NOMO-1 treated with dmso at 0.1 percent for 144 hours (cell line): ENCODE results near the gene FBXW10B.
"Not testable (repeated sequence)": the region's sequence is repeated elsewhere in the genome, so short reads cannot be mapped to it uniquely, and the experiment has no call there.

Experiments used
- DNase-seq: peaks from one replicate; lab custom pipeline; 2025; ENCODE audit not compliant: unreplicated experiment; lab: John Stamatoyannopoulos, UW

The FBXW10B gene, protein sequence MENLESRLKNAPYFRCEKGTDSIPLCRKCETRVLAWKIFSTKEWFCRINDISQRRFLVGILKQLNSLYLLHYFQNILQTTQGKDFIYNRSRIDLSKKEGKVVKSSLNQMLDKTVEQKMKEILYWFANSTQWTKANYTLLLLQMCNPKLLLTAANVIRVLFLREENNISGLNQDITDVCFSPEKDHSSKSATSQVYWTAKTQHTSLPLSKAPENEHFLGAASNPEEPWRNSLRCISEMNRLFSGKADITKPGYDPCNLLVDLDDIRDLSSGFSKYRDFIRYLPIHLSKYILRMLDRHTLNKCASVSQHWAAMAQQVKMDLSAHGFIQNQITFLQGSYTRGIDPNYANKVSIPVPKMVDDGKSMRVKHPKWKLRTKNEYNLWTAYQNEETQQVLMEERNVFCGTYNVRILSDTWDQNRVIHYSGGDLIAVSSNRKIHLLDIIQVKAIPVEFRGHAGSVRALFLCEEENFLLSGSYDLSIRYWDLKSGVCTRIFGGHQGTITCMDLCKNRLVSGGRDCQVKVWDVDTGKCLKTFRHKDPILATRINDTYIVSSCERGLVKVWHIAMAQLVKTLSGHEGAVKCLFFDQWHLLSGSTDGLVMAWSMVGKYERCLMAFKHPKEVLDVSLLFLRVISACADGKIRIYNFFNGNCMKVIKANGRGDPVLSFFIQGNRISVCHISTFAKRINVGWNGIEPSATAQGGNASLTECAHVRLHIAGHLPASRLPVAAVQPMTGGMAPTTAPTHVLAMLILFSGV

DNA sequence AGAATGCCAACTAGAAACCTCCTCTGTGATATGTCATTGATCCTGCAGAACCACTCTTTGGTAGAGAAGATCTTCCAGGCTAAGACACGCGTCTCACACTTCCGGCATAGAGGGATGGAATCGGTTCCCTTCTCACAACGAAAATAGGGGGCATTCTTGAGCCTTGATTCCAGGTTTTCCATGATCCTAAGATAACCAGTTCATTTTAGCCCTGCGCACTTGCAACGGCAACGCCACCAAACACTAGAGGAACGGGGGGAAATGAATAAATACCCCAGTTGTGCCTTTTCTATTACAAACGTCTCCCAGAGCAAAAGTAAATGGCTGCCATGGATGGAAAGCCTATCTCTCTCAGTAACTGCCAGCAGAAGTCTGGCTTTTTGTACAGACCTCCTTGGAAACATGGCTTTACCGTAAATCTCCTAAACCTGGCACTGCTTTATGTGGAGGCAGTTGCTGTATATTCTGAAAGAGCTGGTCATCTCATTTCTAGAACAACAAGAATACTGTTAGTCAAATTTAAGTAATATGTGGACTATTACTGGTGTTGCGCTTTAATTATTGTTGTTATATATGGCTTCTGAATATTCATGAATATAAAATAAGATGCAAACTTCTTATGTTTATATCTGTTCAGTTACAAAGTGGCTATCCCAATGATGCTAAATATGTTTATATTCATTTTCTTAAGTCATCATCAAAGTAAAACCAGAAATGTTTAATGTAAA lies at the start of gene FBXW10B:
TSS of gene FBXW10B (minus strand) at position 374 of the 728 bp plus-strand sequence. CDS start at position 182, 192 bp downstream.
- not testable (repeated sequence) for DNase-seq

DNA sequence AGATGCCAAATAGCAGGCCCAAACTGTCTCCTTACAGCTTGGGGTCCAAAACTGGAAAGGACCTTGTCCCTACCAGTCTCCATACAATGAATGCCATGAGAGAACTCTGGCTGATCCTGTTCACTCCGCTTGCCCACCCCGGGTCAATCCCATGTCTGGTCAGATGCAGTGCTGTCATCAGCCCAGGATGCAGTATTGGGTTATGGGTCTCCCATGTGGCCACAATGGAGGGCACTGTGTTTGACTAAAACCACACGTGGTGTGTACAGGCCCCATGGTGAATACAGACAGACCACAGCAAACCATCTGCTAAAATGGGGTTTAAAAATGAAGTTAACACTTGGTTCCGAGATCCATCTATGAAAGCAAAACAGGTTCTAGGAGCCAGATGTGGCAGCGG lies 44.2 kb upstream of the FBXW10B start:
- no peak for DNase-seq

DNA sequence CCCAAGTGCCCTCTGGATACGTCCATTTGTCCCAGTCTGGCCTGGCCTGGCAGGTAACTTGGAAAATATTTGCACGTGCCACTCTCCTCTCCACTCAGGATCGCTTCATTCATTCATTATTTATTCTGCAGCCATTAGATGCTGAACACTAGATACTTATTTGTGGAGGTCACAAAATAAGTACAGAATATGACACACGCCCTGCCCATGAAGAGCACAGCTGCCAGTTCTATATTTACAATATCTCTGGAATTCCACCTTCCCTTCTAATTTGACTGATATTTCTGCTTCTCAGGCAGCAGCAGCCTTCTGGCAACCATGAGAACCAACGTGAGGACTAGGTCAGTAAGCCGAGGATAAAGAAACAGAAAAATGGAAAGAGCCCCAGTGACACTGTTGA lies 43.7 kb upstream of the FBXW10B start:
- DNase-seq: no peak

DNA sequence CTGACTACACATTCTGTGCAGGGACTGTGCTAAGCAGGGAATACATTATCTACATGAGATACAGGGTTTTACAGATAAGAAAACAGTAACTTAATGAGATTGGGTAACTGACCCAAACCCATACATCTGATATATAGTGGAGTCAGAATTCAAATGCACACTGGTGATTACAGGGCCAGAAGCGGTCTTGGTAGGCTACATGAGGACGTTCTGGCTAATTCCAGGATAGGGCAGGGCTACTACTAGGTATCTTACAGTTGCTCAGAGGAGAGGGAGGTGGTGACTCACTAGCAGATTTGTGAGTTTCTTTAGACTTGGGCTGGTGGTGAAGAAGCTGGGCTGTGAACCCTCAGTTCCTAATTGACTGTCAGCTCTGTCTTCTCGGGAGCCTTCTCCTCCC lies 43.2 kb upstream of the FBXW10B start:
- no peak for DNase-seq

DNA sequence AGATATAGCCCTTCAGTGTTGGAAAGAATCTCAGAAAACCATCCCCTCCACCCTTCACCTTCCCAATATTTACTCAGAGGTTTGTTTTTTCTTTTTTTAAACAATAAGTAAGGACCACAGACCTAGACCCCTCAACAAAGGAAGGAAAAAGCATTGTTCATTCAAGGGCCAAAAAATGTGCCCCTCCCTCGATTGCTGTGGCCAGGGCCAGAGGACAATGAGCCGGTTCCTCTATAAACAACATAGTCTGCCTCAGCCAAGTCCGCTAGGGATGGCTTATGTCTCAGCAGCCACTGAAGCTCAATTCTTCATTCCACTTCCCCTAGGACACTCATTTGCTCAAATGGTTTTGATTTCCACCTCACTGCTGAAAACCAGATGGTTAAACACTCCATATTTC lies 40.6 kb upstream of the FBXW10B start:
- no peak for DNase-seq

DNA sequence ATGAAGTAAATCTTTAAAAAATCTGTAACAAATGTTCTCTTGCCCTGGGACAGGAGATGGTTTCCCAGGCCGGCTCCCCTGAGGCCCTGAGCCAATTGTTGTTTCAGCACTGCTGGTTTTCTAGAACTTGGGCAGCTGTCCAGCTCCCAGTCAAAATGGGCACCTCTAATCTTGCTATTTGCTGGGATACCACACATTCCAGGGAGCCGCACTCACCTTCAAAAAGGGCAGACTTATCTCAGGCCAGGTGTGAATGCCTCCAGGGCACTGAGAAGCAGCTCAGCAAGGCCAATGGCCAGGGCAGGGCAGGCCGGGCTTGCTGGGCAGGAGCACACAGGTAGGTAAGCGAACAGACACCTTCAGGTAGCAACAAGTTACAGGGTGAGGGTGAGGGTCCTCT lies 40.2 kb upstream of the FBXW10B start:
- DNase-seq: no peak

DNA sequence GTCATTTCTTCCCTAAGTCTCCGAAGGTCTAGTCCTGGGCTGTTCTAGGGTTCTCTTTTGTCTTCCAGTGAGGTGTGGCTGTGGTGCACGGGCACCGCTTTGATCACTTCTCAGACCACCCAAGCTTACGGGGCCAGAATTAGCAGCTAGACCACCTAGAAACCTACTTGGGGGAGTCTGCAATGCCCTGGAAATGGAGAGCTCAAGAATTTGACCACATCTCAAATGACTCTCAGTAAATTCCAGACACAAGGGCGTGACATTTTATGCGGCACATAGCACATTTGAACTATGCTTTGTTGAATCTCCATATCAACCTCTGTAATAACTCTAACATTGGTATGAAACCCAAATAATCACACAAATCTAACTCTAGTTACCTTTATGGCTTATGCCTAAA lies 39.7 kb upstream of the FBXW10B start:
- no peak for DNase-seq

DNA sequence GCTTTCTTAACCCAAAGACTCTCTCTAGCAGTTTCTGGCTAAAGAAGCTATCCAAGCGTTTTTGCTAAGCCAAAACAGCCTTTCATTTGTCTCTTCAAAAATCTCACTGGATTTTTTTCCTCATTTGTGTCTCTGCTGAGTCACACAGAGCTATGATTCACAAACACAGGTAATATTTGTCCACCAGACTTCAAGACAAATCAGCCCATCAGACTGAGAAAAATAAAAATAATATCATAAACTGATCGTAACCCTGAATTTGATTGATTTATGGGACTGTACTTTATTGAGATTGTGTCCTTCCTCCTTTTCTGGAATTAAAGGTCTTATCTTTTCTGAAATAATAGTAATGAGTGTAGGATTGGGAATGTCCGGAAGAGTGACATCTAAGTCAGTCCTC lies 38.8 kb upstream of the FBXW10B start:
- DNase-seq: no peak

DNA sequence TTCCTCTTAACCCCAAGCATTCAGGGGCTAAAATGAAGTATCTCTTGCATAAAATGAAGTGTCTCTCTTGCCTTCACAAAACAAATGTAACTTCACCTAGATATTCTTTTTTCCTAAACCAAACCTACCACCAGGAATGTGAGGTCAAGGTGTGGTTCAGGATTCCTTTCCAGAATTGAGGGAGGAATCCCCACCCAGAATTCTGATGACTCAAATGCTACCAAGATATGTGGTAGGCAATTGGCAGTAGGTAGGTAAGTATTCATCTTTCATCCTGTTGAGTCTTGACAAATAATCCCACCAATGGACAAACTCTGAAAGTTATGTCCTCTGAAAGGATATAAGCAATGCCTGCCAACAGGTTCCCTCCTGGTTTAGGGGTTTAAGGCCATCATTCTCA lies 38.4 kb upstream of the FBXW10B start:
- DNase-seq: no peak

DNA sequence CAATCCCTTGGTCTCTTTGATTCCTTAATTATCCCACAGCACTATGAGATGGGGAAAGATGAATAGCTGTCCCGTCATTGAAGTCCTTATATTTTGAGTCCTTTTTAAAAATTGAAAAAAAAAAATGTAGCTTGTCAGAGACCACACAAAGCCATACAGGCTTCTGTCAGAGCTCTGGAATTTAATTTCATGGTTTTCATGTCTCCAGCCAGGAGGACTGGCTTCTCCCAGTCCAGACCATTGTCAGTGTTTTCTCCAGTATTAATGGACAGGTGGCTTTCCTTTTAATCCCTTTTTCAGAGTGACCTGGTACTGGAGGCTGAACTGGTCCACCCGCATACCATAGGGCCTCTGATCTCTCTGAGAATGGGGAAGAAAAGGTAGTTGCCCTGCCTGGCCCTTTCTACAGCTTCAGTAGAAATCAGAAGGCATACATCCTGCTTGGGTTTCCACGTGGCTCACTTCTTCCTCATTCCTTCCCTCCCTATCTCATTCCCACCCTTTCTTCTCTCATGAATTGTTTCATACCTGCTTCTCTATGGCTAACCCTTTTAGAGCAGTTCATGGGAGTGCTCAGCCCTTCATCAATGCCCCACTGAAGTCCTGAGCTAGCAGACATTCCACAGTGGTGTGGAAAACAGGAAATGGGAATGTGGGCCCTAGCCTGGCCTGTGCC lies 35.5 kb upstream of the FBXW10B start:
- no peak for DNase-seq

DNA sequence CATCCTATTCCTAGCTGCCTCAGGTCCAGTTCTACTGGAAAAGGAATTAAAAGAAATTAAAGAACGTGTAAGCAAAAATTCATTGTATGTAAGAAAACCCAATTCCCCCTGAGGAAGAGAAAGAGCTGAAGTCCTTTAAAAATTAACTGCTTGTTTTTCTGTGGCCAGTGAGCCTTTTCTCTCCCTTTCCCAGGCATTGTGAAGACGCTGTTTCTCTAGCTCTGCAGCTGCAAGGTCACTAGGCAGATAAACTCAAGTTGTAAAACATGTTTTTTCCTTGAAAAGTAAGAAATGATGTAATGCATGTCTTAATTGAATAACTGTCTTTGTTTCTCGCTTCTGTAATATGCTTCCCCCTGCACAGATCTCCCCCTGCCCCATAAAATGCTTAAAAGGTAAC lies 34.9 kb upstream of the FBXW10B start:
- not testable (repeated sequence) for DNase-seq

DNA sequence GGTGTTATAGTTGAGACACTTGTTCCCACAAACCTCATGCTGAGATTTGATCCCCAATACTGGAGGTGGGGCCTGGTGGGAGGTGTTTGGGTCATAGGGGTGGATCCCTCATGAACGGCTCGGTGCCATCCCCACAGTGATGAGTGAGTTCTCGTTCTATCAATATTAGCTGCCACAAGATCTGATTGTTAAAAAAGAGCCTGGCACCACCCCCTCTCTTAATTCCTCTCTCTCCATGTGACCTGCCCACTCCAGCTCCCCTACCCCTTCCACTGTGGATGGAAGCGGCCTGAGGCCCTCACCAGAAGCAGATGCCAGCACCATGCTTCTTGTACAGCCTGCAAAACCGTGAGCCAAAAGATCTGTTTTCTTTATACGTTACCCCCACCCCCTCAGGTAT lies 33.5 kb upstream of the FBXW10B start:
- no peak for DNase-seq

DNA sequence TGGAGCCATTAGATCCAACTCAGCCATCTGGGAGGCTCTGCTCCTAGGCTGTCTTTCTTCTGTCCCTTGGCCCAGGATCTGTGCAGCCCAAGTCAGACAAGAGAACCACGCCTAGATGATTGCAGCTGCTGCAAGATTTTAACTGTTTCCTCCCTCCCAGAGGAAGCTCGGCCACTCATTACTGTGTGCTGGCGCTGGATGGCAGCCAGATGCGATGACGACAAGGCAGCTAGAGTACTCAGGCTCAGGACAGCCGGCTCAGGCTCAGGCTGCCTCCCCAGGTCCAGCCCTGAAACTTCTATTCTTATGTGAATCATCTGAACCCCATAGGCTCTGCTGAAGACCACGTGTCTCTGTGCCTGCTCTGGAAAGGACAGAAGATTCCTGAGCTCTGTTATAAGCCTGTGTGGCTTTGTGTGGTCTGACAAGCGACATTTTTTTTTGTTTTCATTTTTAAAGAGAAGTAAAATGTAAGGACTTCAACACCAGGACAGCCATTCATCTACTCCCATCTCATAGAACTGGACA lies 32.1 kb upstream of the FBXW10B start:
- peak; percentile 94 for DNase-seq

DNA sequence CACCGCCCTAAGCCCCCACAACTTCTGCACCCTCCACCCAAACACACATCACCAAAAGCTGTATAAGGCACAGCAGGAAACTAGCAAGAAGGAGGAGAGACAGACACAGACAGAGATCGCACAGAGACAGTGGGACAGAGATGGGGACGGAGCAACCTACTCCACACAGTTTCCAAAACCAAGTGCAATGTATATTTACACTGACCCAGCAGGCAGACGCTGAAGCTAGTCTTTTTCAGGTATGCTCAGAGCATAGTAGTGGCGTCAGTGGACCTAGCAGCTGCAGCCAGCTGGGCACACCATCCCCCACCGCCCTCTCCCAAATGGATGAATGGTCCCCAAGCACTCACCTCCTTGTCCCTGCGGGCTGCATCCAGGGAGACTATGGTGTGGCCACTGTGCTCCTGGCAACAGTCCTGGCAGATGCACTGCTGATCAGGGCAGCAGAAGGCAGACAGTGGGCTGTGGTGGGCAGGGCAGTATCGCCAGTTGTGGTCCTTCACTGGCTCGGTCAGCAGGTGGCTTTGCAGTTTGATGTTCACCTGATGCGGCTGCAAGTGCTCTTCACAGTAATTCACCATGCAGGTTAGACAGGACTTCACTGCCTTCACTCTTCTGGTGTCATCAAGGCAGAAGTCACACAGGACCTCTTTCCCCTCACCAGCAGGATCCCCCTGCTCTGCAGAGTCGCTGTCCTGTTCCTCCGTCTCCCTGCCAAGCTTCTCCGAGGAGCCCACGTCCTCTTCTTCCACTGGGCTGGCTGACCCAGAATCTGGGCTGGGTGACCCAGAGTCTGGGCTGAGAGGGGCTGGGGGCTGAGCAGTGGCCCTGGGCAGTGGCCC lies 31.5 kb upstream of the FBXW10B start:
- DNase-seq: no peak

DNA sequence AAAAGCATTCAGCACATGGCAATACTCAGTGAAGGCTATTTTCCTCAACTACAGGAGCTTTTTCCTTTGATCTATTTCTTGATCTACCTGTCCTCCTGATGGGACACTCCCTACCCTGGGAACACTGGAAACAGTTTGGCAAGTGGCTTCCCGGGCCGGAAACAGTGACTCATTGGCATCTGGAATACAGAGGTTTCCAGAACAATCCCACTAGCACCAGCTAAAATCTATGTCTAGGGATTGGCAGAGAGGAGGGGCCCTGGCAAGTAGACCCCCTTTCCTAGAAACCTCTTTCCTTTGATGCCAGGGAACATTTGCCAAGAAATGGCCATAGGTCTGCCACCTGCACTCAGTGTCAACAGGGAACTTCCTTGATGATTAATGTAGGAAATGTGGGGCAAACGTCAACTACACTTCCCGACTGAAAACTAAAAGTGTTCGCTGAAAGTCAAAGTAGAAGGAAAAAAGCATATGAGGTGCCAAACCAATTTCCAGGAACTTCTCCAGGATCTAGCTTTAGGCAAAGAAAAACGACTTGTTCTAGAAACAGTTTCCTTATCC lies 30.4 kb upstream of the FBXW10B start:
- no peak for DNase-seq

DNA sequence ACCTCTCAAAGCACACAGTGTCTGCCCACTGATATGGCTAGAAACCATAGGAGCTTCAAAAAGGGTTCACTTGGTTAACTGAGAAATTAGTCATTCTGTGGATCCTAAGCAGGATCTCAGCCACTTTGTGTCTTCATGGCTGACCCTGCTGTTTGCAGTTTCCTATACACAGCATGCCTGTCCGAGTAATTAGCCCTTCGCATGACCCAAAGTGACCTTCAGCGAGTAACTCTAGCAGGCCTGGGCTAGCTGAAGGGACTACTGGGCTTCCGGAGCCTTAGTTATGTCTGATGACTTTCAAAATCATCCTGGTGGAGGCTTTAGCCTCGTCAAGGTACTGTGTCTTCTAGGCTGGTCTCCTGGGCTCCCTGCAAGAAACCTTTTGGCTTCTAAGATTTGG lies 28.9 kb upstream of the FBXW10B start:
- no peak for DNase-seq

DNA sequence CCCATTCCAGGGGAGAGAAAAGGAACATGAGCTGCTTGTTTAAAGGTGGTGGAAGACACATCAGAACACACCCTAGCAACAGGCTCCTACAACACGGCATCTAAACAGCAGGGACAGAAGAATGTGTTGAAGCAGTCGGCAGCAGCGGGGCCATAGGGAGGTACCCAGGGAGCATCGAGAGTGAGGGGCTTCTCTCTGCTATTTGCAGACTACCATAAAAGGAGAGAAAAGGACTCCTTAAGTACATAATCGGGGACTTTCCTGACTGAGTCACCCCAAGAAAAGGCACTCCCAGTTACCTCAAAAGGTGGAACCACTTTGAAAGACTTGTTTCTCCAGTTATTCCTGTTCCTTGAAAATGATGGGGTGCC lies 26.4 kb upstream of the FBXW10B start:
- DNase-seq: not testable (repeated sequence)

DNA sequence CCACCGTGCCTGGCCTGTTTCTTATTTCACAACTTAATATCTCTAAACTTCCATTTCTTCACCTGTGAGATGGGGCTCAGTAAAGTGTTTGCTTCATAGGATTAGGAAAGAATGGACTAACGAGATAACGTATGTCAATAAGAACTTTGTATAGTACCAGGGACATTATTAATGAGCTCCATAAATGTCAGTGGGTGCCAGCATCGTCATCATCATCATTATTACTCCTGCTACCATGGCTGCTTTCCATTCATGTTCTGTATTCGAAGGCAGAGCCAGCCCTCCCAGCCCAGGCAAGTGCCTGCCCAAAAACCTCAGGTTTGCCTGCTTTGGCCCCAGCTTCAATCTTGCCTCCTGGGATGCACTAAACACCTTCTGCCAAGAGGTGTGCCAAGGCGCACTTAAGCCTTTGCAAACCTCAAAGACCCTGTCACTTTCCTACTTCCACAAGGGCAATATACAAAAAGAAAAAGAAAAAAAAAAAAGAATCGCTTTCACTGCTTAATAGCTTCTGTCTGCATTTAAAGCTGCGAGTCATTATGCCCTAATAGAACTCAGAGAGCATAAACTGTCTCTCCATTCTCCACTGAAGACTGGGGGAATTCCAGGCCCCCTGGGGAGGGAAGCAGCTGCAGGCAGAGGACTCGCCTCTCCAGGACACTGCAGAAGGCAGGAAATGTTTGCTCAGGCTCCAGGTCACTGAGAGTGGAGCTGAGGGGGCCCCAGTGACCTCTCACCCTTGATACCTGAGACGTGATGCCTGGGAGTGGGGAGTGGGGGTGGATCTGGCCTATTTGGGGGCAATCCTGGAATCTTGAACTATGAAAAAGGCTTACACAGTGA lies 25.8 kb upstream of the FBXW10B start:
- not testable (repeated sequence) for DNase-seq
